Measurements from ENCODE around the gene PEX11B. TPM values are rescaled to one million over a fixed set of nuclear protein-coding genes. Genes with fewer than 3 reads are reported as not detected.

PEX11B gene, protein sequence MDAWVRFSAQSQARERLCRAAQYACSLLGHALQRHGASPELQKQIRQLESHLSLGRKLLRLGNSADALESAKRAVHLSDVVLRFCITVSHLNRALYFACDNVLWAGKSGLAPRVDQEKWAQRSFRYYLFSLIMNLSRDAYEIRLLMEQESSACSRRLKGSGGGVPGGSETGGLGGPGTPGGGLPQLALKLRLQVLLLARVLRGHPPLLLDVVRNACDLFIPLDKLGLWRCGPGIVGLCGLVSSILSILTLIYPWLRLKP
- 10 to 100 TPM; 21.5 to 33.8 (median 27.1) TPM for total RNA-seq

DNA sequence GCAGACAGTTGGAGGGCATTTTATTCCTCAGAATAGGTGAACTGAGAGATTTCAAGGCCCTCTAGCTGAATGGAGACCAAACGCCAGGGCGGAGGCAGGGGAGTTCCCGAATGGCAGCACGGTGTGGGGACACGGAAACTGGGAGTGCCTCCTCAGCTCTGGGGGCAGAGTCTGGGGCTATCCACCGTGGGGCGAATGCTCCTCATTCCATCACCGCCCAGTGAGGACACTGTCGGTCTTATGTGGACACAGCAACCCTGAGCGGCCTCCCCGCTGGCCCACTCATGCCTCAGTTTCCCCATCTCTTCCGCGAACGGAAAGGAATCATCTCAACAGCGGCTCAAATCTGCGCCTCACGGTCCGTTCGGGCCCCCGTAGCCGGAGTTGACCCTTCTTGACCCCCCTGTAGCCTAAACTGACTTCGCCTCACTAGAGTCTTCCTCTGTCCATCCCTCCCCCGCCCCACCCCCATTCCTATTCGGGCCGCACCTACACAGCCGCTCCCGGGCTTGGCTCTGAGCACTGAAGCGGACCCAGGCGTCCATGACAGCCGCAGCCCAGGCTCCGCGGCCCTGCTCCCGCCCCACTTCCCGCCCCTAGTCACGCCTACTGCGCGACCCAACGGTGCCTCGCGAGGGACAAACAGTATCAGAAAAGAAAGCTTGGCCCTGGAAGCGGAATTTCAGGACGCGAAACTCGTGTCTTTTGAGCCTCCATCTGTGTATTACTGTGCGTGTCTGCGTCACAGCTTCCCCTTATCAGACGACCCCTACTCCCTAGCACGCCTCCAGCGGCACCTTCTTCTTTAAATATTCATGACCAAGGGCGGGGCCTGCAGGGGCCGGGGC lies at the start of gene PEX11B:
PEX11B (minus strand) TSS at position 574 of the 848 bp plus-strand sequence; CDS start at position 545, 29 bp downstream.
- peak in 2 of 6 experiments; percentile 22 to 24 for TF ChIP-seq CTCF (IDR thresholded peaks at IDR 0.05)
- TF ChIP-seq POLR2A (IDR thresholded peaks at IDR 0.05), result peak; percentile 48 to 62
- Histone ChIP-seq H3K36me3 (peaks cover 0 to 34% (median 0%) of the 10 kb centered on the region in 3 donors), H3K9me3 (no peaks in the 10 kb centered on the region), H3K27me3 (no peaks in the 10 kb centered on the region), H3K27ac (peak within 1 kb of the TSS; percentile 69 to 91 (median 87)), H3K4me3 (peak within 1 kb of the TSS; percentile 66 to 98 (median 86)), H3K4me1 (peaks cover 0 to 22% (median 15%) of the 10 kb centered on the region in 4 donors)
- peak; percentile 94 to 97 (median 95) for DNase-seq

DNA sequence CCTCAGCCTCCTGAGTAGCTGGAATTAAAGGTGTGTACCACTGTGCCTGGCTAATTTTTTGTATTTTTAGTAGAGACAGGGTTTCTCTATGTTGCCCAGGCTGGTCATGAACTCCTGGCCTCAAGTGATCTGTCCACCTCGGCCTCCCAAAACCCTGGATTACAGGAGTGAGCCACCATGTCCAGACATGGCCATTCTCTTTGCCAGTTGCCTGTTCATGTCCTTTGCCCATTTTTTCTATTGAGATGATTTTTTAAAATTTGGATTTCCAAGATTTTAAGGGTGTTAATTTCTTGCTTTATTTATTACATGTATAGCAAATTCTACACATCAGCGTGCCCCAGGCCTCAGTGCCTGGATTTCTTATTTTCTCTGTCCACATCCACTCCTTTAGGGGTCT lies 48.8 kb upstream of the PEX11B start:
- DNase-seq, result no peak
- Histone ChIP-seq H3K9me3 (no peaks in the 10 kb centered on the region), H3K27me3 (no peaks in the 10 kb centered on the region), H3K27ac (no peak overlapping the region), H3K4me1 (peaks cover 0 to 21% (median 5%) of the 10 kb centered on the region in 4 donors), H3K36me3 (no peaks in the 10 kb centered on the region), H3K4me3 (no peak overlapping the region)
- TF ChIP-seq POLR2A (IDR thresholded peaks at IDR 0.05) (no peak), CTCF (IDR thresholded peaks at IDR 0.05) (no peak)

- Histone ChIP-seq H3K4me1 (peaks cover 2 to 39% (median 11%) of the 10 kb centered on the region in 4 donors), H3K9me3 (peaks cover 0 to 4% (median 0%) of the 10 kb centered on the region in 4 donors), H3K27ac (peak overlapping the region; percentile 71 to 98 (median 84)), H3K4me3 (peak overlapping the region; percentile 39 to 70 (median 56)), H3K27me3 (no peaks in the 10 kb centered on the region), H3K36me3 (no peaks in the 10 kb centered on the region)
- TF ChIP-seq CTCF (IDR thresholded peaks at IDR 0.05), result no peak
- no peak for TF ChIP-seq POLR2A (IDR thresholded peaks at IDR 0.05)
- no peak for DNase-seq
These were observed 46.7 kb upstream of the PEX11B start for GRCh38 chr1:145965119-145965744.

GRCh38 chr1:145964328-145965118 lies 46.0 kb upstream of the PEX11B start, which contains the start of the genes ANKRD34A and POLR3GL:
Gene ANKRD34A (minus strand): TSS chr1:145964575. CDS start chr1:145961759, 2,816 bp downstream.
Gene POLR3GL (plus strand): TSS chr1:145964690. CDS start chr1:145974866, 10,176 bp downstream.
- TF ChIP-seq CTCF (IDR thresholded peaks at IDR 0.05) (peak in 1 of 6 experiments; percentile 14), POLR2A (IDR thresholded peaks at IDR 0.05) (peak; percentile 81 to 94)
- peaks cover 0 to 4% (median 0%) of the 10 kb centered on the region in 4 donors for H3K9me3 ChIP-seq
- H3K27me3 ChIP-seq, result no peaks in the 10 kb centered on the region
- DNase-seq, result peak; percentile 93 to 99 (median 98)
- H3K4me3 ChIP-seq, result peak within 1 kb of the TSS; percentile 39 to 70 (median 56)
- peak within 1 kb of the TSS; percentile 71 to 98 (median 84) for H3K27ac ChIP-seq
- peaks cover 8 to 46% (median 11%) of the 10 kb centered on the region in 4 donors for H3K4me1 ChIP-seq
- no peaks in the 10 kb centered on the region for H3K36me3 ChIP-seq

Data from Peyer's patch (tissue), 4 donors.